ENCODE results near the gene KRTAP20-2. TPM values are rescaled to one million over a fixed set of nuclear protein-coding genes. Genes with fewer than 3 reads are reported as not detected.

The KRTAP20-2 gene
- total RNA-seq, 1 donor from 2014 or later = not detected

DNA sequence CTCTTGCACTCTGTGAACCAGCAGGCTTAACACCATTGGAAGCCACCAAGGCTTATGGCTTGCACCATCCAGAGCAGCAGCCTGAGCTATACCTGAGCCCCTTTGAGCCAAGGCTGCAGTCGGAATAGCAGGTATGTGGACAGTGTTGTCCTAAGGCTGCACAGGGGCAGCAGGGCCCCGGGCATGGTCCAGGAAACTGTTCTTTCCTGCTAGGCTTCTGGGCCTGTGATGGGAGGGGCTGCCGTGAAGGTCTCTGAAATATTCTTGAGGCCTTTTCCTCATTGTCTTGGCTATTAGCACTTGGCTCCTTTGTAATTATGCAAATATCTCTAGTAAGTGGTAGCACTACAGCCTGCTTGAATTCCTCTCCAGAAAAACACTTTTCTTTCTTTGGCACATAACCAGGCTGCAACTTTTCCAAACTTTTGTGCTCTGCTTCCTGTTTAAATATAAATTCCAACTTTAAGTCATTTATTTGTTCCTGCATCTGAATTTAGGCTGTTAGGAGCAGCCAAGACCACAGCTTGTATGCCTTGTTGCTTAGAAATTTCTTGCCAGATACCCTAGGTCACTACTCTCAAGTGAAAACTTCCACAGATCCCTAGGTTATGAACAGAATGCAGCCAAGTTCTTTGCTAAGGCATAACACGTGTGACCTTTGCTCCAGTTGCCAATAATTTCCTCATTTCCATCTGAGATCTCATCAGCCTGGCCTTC is 9.4 kb upstream of the KRTAP20-2 start:
- Histone ChIP-seq H3K4me1 (ENCODE audit: insufficient read depth, low read length) (no peaks in the 10 kb centered on the region), H3K4me2 (ENCODE audit: low read length) (no peak overlapping the region), H3K27me3 (ENCODE audit: insufficient read depth, low read length) (no peaks in the 10 kb centered on the region), H4K20me1 (ENCODE audit: insufficient read depth, low read length) (no peaks in the 10 kb centered on the region), H3K9me3 (ENCODE audit: insufficient read depth, low read depth, low read length) (peaks cover under 1% of the 10 kb centered on the region), H2AFZ (ENCODE audit: low read depth, low read length) (no peak overlapping the region), H3K9ac (ENCODE audit: low read length) (no peak overlapping the region), H3K27ac (ENCODE audit: low read depth, low read length) (no peak overlapping the region), H3K4me3 (ENCODE audit: insufficient read depth, low read depth, low read length) (no peak overlapping the region), H3K79me2 (ENCODE audit: insufficient read depth, low read length) (no peaks in the 10 kb centered on the region), H3K36me3 (ENCODE audit: insufficient read depth, low read length) (no peaks in the 10 kb centered on the region)
- no peak overlapping the region for H3K27ac Mint-ChIP-seq (ENCODE audit: unreplicated experiment)
- FAIRE-seq (no peak), DNase-seq (ENCODE audit: low read depth) (no peak)
- H3K4me1 Mint-ChIP-seq (ENCODE audit: low read depth, unreplicated experiment) = no peaks in the 10 kb centered on the region
- no peaks in the 10 kb centered on the region for H3K27me3 Mint-ChIP-seq (ENCODE audit: low read depth, unreplicated experiment)
- H3K36me3 Mint-ChIP-seq (ENCODE audit: low read depth, unreplicated experiment) = no peaks in the 10 kb centered on the region
- H3K4me3 Mint-ChIP-seq (ENCODE audit: unreplicated experiment) = no peak overlapping the region
- peaks cover 4% of the 10 kb centered on the region for H3K9me3 Mint-ChIP-seq (ENCODE audit: unreplicated experiment)
- TF ChIP-seq CTCF (IDR thresholded peaks at IDR 0.05; ENCODE audit: insufficient read depth, low read depth, low read length) (no peak), EZH2 (IDR thresholded peaks at IDR 0.05; ENCODE audit: insufficient read depth, low read length) (no peak)

DNA sequence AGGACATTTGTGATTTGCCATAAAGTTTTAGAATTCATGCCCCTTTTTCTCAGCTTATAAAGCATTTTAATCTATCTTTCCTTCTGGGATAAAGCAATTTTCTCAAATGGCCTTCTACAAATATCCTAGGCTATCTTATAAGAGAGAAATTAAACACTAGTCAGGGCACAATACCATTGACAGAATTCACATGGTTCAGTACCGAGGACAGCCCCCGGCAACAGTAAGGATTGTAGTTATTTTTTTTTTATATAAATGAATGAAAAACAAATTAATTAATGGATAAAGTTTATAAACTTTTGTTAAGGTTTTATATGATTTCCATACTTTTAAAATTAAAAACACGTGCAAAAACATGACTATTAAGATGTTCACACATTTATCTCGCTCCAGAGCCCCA is 6.9 kb upstream of the KRTAP20-2 start:
- H3K27me3 ChIP-seq (ENCODE audit: insufficient read depth, low read length) = no peaks in the 10 kb centered on the region
- peaks cover 4% of the 10 kb centered on the region for H3K9me3 ChIP-seq (ENCODE audit: insufficient read depth, low read depth, low read length)
- no peaks in the 10 kb centered on the region for H4K20me1 ChIP-seq (ENCODE audit: insufficient read depth, low read length)
- DNase-seq (ENCODE audit: low read depth) (no peak), FAIRE-seq (no peak)
- no peak overlapping the region for H3K4me3 Mint-ChIP-seq (ENCODE audit: unreplicated experiment)
- no peak overlapping the region for H2AFZ ChIP-seq (ENCODE audit: low read depth, low read length)
- H3K27ac ChIP-seq (ENCODE audit: low read depth, low read length) = no peak overlapping the region
- no peak overlapping the region for H3K27ac Mint-ChIP-seq (ENCODE audit: unreplicated experiment)
- no peaks in the 10 kb centered on the region for H3K4me1 Mint-ChIP-seq (ENCODE audit: low read depth, unreplicated experiment)
- TF ChIP-seq EZH2 (IDR thresholded peaks at IDR 0.05; ENCODE audit: insufficient read depth, low read length) (no peak), CTCF (IDR thresholded peaks at IDR 0.05; ENCODE audit: insufficient read depth, low read depth, low read length) (no peak)
- H3K4me3 ChIP-seq (ENCODE audit: insufficient read depth, low read depth, low read length) = no peak overlapping the region
- H3K79me2 ChIP-seq (ENCODE audit: insufficient read depth, low read length) = no peaks in the 10 kb centered on the region
- H3K36me3 ChIP-seq (ENCODE audit: insufficient read depth, low read length) = no peaks in the 10 kb centered on the region
- H3K27me3 Mint-ChIP-seq (ENCODE audit: low read depth, unreplicated experiment) = no peaks in the 10 kb centered on the region
- peaks cover 4% of the 10 kb centered on the region for H3K9me3 Mint-ChIP-seq (ENCODE audit: unreplicated experiment)
- H3K4me2 ChIP-seq (ENCODE audit: low read length) = no peak overlapping the region
- no peaks in the 10 kb centered on the region for H3K4me1 ChIP-seq (ENCODE audit: insufficient read depth, low read length)
- H3K9ac ChIP-seq (ENCODE audit: low read length) = no peak overlapping the region
- no peaks in the 10 kb centered on the region for H3K36me3 Mint-ChIP-seq (ENCODE audit: low read depth, unreplicated experiment)

GRCh38 chr21:30629200-30629599 is 5.8 kb upstream of the KRTAP20-2 start:
- DNase-seq (ENCODE audit: low read depth) (no peak), FAIRE-seq (no peak)
- Histone ChIP-seq H3K27ac (ENCODE audit: low read depth, low read length) (no peak overlapping the region), H2AFZ (ENCODE audit: low read depth, low read length) (no peak overlapping the region), H3K4me1 (ENCODE audit: insufficient read depth, low read length) (no peaks in the 10 kb centered on the region), H3K4me3 (ENCODE audit: insufficient read depth, low read depth, low read length) (no peak overlapping the region), H3K36me3 (ENCODE audit: insufficient read depth, low read length) (no peaks in the 10 kb centered on the region), H4K20me1 (ENCODE audit: insufficient read depth, low read length) (no peaks in the 10 kb centered on the region), H3K79me2 (ENCODE audit: insufficient read depth, low read length) (no peaks in the 10 kb centered on the region), H3K9ac (ENCODE audit: low read length) (no peak overlapping the region), H3K9me3 (ENCODE audit: insufficient read depth, low read depth, low read length) (peaks cover 4% of the 10 kb centered on the region), H3K27me3 (ENCODE audit: insufficient read depth, low read length) (no peaks in the 10 kb centered on the region), H3K4me2 (ENCODE audit: low read length) (no peak overlapping the region)
- TF ChIP-seq EZH2 (IDR thresholded peaks at IDR 0.05; ENCODE audit: insufficient read depth, low read length) (no peak), CTCF (IDR thresholded peaks at IDR 0.05; ENCODE audit: insufficient read depth, low read depth, low read length) (no peak)
- Mint-ChIP-seq H3K4me1 (ENCODE audit: low read depth, unreplicated experiment) (no peaks in the 10 kb centered on the region), H3K4me3 (ENCODE audit: unreplicated experiment) (no peak overlapping the region), H3K9me3 (ENCODE audit: unreplicated experiment) (peaks cover 3% of the 10 kb centered on the region), H3K27ac (ENCODE audit: unreplicated experiment) (no peak overlapping the region), H3K36me3 (ENCODE audit: low read depth, unreplicated experiment) (no peaks in the 10 kb centered on the region), H3K27me3 (ENCODE audit: low read depth, unreplicated experiment) (no peaks in the 10 kb centered on the region)

Data from astrocyte (in vitro differentiated cells and primary cell).